ENCODE measurements around the gene TMOD4. TPM values are rescaled to one million over a fixed set of nuclear protein-coding genes. Genes with fewer than 3 reads are reported as not detected.

The TMOD4 gene
- total and polyA plus RNA-seq, 2 of the 13 experiments (the other 11 are each of a cell fraction or from before 2014, with no cell fraction given): 0.66 TPM; not detected in 1

GRCh38 chr1:151198254-151199127 lies 22.7 kb upstream of the TMOD4 start, which contains the start of gene PIP5K1A (continued):
- TF ChIP-seq NFKB2 (CRISPR knock-in tag; IDR thresholded peaks at IDR 0.05; ENCODE audit: borderline replicate concordance) (peak; percentile 74; the same call in 1 of the 2 replicates), HDAC1 (CRISPR knock-in tag; IDR thresholded peaks at IDR 0.05) (peak; percentile 52; the same call in 1 of the 2 replicates), E2F1 (CRISPR knock-in tag; IDR thresholded peaks at IDR 0.05) (peak; percentile 76), NFYC (CRISPR knock-in tag; IDR thresholded peaks at IDR 0.05) (peak; percentile 84), NR1H2 (CRISPR knock-in tag; IDR thresholded peaks at IDR 0.05; ENCODE audit: borderline replicate concordance, low read depth) (no peak), HOXA9 (CRISPR knock-in tag; IDR thresholded peaks at IDR 0.05; ENCODE audit: borderline replicate concordance) (0 out of 2 replicates have a peak, but pooled peaks have one; percentile 55), TFDP1 (CRISPR knock-in tag; IDR thresholded peaks at IDR 0.05; ENCODE audit: borderline replicate concordance) (peak; percentile 64; the same call in 1 of the 2 replicates), ZSCAN29 (CRISPR knock-in tag; conservative IDR thresholded peaks at IDR 0.05) (no peak), ZNF407 (CRISPR knock-in tag; IDR thresholded peaks at IDR 0.05; ENCODE audit: not compliant biosample characterization) (peak; percentile 77), ZNF691 (CRISPR knock-in tag; IDR thresholded peaks at IDR 0.05; ENCODE audit: borderline replicate concordance, low read depth) (peak; percentile 71; the same call in 1 of the 2 replicates), ZEB1 (IDR thresholded peaks at IDR 0.05; ENCODE audit: insufficient replicate concordance, low read depth) (peak; percentile 43), IRF1 (CRISPR knock-in tag; IDR thresholded peaks at IDR 0.05; ENCODE audit: low read depth) (no peak), ZNF598 (CRISPR knock-in tag; IDR thresholded peaks at IDR 0.05; ENCODE audit: borderline replicate concordance) (peak; percentile 7; the same call in 1 of the 2 replicates)

All from HepG2 (cell line).